Loucy (cell line): ENCODE data around the gene DOK7.

Source experiments
- CTCF ChIP-seq: fragments of 200-600 bp; sonication (generic); conservative IDR thresholded peaks from 2 replicates; pipeline ENCODE4 v1.5.1; 2014; ENCODE audit warnings: mild to moderate bottlenecking, antibody characterized with exemption, low read length
- EZH2phosphoT487 ChIP-seq: fragments of 200-600 bp; IDR thresholded peaks from 2 replicates; pipeline ENCODE4 v1.6.1; 2018; ENCODE audit warnings: antibody characterized with exemption, mild to moderate bottlenecking, moderate library complexity, borderline replicate concordance

DNA sequence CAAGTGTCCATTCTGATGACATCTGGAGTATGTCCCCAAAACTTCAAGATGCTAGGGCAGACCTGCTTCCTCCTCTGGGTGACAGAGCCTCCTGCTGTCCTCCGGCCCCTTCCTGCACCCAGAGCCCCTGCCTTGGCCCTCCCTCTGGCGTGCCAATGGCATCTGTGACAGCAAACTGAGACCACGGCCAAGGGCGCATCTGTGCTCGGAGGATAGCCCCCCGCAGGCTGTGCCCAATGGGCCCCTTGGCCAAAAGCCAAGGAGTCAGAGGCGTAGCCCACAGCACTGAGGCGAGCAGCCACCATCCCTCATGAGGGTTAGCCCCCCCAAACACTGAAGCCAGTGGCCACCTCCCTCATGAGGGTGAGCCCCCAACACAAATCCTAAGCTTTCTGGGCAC is 61.2 kb downstream of the DOK7 start:
- no peak for TF ChIP-seq CTCF
- no peak for TF ChIP-seq EZH2phosphoT487
